CD4-positive, alpha-beta T cell treated with Interleukin-15 for 1 hour (primary cell): Measurements from ENCODE around the gene ANGPTL8.

ENCODE experiments used
- DNase-seq: peaks from one replicate; pipeline ENCODE4 v3.0.0-alpha.2; 2020

Gene ANGPTL8

GRCh38 chr19:11238041-11238440, 1.4 kb upstream of the ANGPTL8 start:
- DNase-seq: no peak

- DNase-seq: no peak
Observed at GRCh38 chr19:11238781-11239376, 540 bp upstream of the ANGPTL8 start.

- no peak for DNase-seq
Observed at GRCh38 chr19:11240008-11240444, 607 bp downstream of the ANGPTL8 start.

- DNase-seq: no peak
Observed at GRCh38 chr19:11242025-11242424, 2.6 kb downstream of the ANGPTL8 start.

- DNase-seq: peak; percentile 81
Observed at GRCh38 chr19:11242864-11243797, 3.7 kb downstream of the ANGPTL8 start.

- DNase-seq: no peak
Observed at GRCh38 chr19:11243798-11244169, 4.4 kb downstream of the ANGPTL8 start.

- DNase-seq: no peak
Observed at GRCh38 chr19:11244846-11245589, 5.6 kb downstream of the ANGPTL8 start.

- DNase-seq: no peak
Observed at GRCh38 chr19:11246941-11247340, 7.5 kb downstream of the ANGPTL8 start.

- DNase-seq: no peak
Observed at GRCh38 chr19:11247391-11247790, 8.0 kb downstream of the ANGPTL8 start.

GRCh38 chr19:11247934-11248333, 8.5 kb downstream of the ANGPTL8 start:
- DNase-seq: no peak

- DNase-seq: no peak
Observed at GRCh38 chr19:11248852-11249251, 9.4 kb downstream of the ANGPTL8 start.

GRCh38 chr19:11251217-11251616, 11.8 kb downstream of the ANGPTL8 start:
- DNase-seq: no peak

GRCh38 chr19:11251650-11252314, 12.4 kb downstream of the ANGPTL8 start:
- no peak for DNase-seq

- DNase-seq: no peak
Observed at GRCh38 chr19:11252665-11253355, 13.4 kb downstream of the ANGPTL8 start.

GRCh38 chr19:11254666-11255065, 15.2 kb downstream of the ANGPTL8 start:
- no peak for DNase-seq

GRCh38 chr19:11256189-11256588, 16.8 kb downstream of the ANGPTL8 start:
- DNase-seq: no peak

- DNase-seq: no peak
Observed at GRCh38 chr19:11257846-11258380, 18.5 kb downstream of the ANGPTL8 start.

- no peak for DNase-seq
Observed at GRCh38 chr19:11260996-11261395, 21.6 kb downstream of the ANGPTL8 start.

GRCh38 chr19:11261431-11261970, 22.1 kb downstream of the ANGPTL8 start:
- DNase-seq: no peak

- DNase-seq: no peak
Observed at GRCh38 chr19:11261971-11262839, 22.8 kb downstream of the ANGPTL8 start, which contains the start of gene DOCK6. TSS of gene DOCK6 (minus strand) at chr19:11262524. CDS start at chr19:11262440, 84 bp downstream.

GRCh38 chr19:11263726-11264125, 24.3 kb downstream of the ANGPTL8 start:
- no peak for DNase-seq
